ENCODE results near the gene MNT.
"Not testable (repeated sequence)": the region's sequence is repeated elsewhere in the genome, so short reads cannot be mapped to it uniquely, and the experiment has no call there.

The MNT gene

GRCh38 chr17:2400877-2401425 lies at the start of gene MNT:
MNT (minus strand) TSS chr17:2401060; CDS start chr17:2400712, 348 bp downstream.
- DNase-seq (ENCODE audit: low read depth in 2 of 2) = peak; percentile 90

GRCh38 chr17:2450016-2450650 lies 49.3 kb upstream of the MNT start:
- no peak for DNase-seq (ENCODE audit: low read depth in 2 of 2)

- DNase-seq (ENCODE audit: low read depth in 2 of 2) = no peak
Observed at GRCh38 chr17:2449486-2449885, 48.6 kb upstream of the MNT start.

GRCh38 chr17:2447479-2447878 lies 46.6 kb upstream of the MNT start:
- not testable (repeated sequence) for DNase-seq (ENCODE audit: low read depth in 2 of 2)

GRCh38 chr17:2445638-2446037 lies 44.8 kb upstream of the MNT start:
- no peak for DNase-seq (ENCODE audit: low read depth in 2 of 2)

GRCh38 chr17:2444382-2444781 lies 43.5 kb upstream of the MNT start:
- no peak for DNase-seq (ENCODE audit: low read depth in 2 of 2)

GRCh38 chr17:2442166-2442565 lies 41.3 kb upstream of the MNT start:
- DNase-seq (ENCODE audit: low read depth in 2 of 2) = no peak

- DNase-seq (ENCODE audit: low read depth in 2 of 2) = no peak
Observed at GRCh38 chr17:2440930-2441329, 40.1 kb upstream of the MNT start.

GRCh38 chr17:2439997-2440396 lies 39.1 kb upstream of the MNT start:
- DNase-seq (ENCODE audit: low read depth in 2 of 2) = not testable (repeated sequence)

GRCh38 chr17:2438823-2439222 lies 38.0 kb upstream of the MNT start:
- DNase-seq (ENCODE audit: low read depth in 2 of 2) = no peak

- DNase-seq (ENCODE audit: low read depth in 2 of 2) = no peak
Observed at GRCh38 chr17:2436316-2436905, 35.6 kb upstream of the MNT start.

GRCh38 chr17:2435862-2436261 lies 35.0 kb upstream of the MNT start:
- DNase-seq (ENCODE audit: low read depth in 2 of 2) = no peak

- DNase-seq (ENCODE audit: low read depth in 2 of 2) = no peak
Observed at GRCh38 chr17:2435181-2435741, 34.4 kb upstream of the MNT start.

GRCh38 chr17:2433696-2434095 lies 32.8 kb upstream of the MNT start:
- DNase-seq (ENCODE audit: low read depth in 2 of 2) = no peak

- DNase-seq (ENCODE audit: low read depth in 2 of 2) = no peak
Observed at GRCh38 chr17:2427910-2428309, 27.1 kb upstream of the MNT start.

- no peak for DNase-seq (ENCODE audit: low read depth in 2 of 2)
Observed at GRCh38 chr17:2427215-2427614, 26.4 kb upstream of the MNT start.

GRCh38 chr17:2423271-2423670 lies 22.4 kb upstream of the MNT start:
- DNase-seq (ENCODE audit: low read depth in 2 of 2) = no peak

- no peak for DNase-seq (ENCODE audit: low read depth in 2 of 2)
Observed at GRCh38 chr17:2421315-2422147, 20.7 kb upstream of the MNT start.

- no peak for DNase-seq (ENCODE audit: low read depth in 2 of 2)
Observed at GRCh38 chr17:2420176-2420575, 19.3 kb upstream of the MNT start.

- DNase-seq (ENCODE audit: low read depth in 2 of 2) = no peak
Observed at GRCh38 chr17:2419486-2419885, 18.6 kb upstream of the MNT start.

GRCh38 chr17:2418572-2418971 lies 17.7 kb upstream of the MNT start:
- no peak for DNase-seq (ENCODE audit: low read depth in 2 of 2)

- DNase-seq (ENCODE audit: low read depth in 2 of 2) = peak; percentile 76 to 87
Observed at GRCh38 chr17:2416010-2416734, 15.3 kb upstream of the MNT start.

Data from stimulated activated CD4-positive, alpha-beta T cell treated with anti-CD3 and anti-CD28 coated beads, Interleukin-4, amount 100 ng/mL, for 48 hours (primary cell).